ENCODE data around the gene KDM2B. TPM values are rescaled to one million over a fixed set of nuclear protein-coding genes. Genes with fewer than 3 reads are reported as not detected.
A peak's percentile ranks its signal among the peaks of the same experiment; 100 is the strongest.

Gene KDM2B
- total and polyA plus RNA-seq, 2 donors (not counting 3 experiments of a cell fraction or from before 2014, with no cell fraction given), result 26.8 to 37.3 TPM

DNA sequence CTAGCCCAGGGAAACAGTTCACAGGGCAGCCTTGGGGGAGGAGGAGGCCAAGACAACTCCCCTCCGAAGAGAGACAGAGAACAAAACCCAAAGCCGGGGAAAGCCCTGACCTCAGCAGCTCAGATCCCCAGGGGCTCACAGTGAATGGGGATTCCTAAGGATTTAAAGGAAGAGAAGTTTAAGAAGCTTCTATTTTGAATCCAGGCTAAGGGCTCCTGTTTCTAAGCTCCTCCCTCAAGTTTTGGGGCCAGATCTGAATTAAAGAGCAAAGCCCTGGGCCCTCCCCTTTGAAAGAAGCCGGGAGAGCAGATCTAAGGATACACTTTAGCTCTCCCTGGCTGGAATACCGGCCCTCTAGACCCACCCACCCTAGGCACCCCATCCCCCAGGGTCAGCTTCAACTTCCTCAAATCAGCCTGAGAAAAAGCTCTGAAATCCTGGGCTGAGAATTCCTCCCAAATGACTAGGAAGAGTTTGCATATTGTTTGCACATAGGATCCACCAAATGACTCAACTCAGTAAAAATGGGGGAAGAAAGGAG is 3.9 kb downstream of the KDM2B start:
- Histone ChIP-seq H3K4me1 (ENCODE audit: control insufficient read depth, extremely low read depth, insufficient read depth, low read length) (peaks cover 20% of the 10 kb centered on the region), H3K4me3 (replicated peaks in 1 of 3; ENCODE audit: insufficient read depth in 1 of 3, low read depth in 1 of 3, low read length in 3 of 3) (no peak overlapping the region), H3K79me2 (ENCODE audit: control insufficient read depth, insufficient read depth, low read length) (no peaks in the 10 kb centered on the region), H3K9ac (replicated peaks; ENCODE audit: extremely low read depth, insufficient read depth, low read length) (no peak overlapping the region), H3K36me3 (ENCODE audit: control insufficient read depth in 2 of 2, extremely low read depth in 1 of 2, insufficient read depth in 2 of 2, low read length in 2 of 2) (peaks cover 0 to 4% of the 10 kb centered on the region in 2 experiments), H3K27ac (ENCODE audit: insufficient read depth, low read depth, low read length) (no peak overlapping the region), H3K27me3 (ENCODE audit: control insufficient read depth in 2 of 2, insufficient read depth in 2 of 2, low read length in 2 of 2) (no peaks in the 10 kb centered on the region), H3K9me1 (replicated peaks; ENCODE audit: control insufficient read depth, extremely low read depth, insufficient read depth, low read length) (no peaks in the 10 kb centered on the region), H4K20me1 (replicated peaks; ENCODE audit: control insufficient read depth, extremely low read depth, insufficient read depth, low read length) (no peaks in the 10 kb centered on the region), H3K9me3 (replicated peaks; ENCODE audit: control insufficient read depth, insufficient read depth, low read length) (no peaks in the 10 kb centered on the region), H3K4me2 (ENCODE audit: insufficient read depth, low read length) (no peak overlapping the region), H2AFZ (ENCODE audit: low read depth, low read length) (no peak overlapping the region)
- ChIA-PET CTCF (interaction anchor here (1.2 to 4.3 kb wide), 3 partner anchors 15 to 92 kb away, joined by 4 to 24 read pairs (median 9); no protein-coding TSS in a partner anchor), POLR2A (interaction anchor here (0.6 kb wide), 1 partner anchor 12 kb away, joined by 3 read pairs; no protein-coding TSS in a partner anchor)
- intact Hi-C loops (cut with micrococcal nuclease), result no loop called here
- TF ChIP-seq GATA2 (IDR thresholded peaks at IDR 0.05; ENCODE audit: insufficient read depth, insufficient read length, low read depth, low read length) (no peak), EZH2 (IDR thresholded peaks at IDR 0.05; ENCODE audit: borderline replicate concordance, low read depth, low read length, severe bottlenecking) (no peak), FOS (IDR thresholded peaks at IDR 0.05; ENCODE audit: borderline replicate concordance, insufficient read depth, low read length) (no peak), CTCF (IDR thresholded peaks at IDR 0.05; ENCODE audit: extremely low read depth in 1 of 2, insufficient read depth in 1 of 2, low read depth in 1 of 2, low read length in 2 of 2) (no peak), POLR2AphosphoS5 (IDR thresholded peaks at IDR 0.05; ENCODE audit: insufficient read depth, low read depth, low read length) (no peak), MYC (IDR thresholded peaks at IDR 0.05; ENCODE audit: low read depth, low read length) (no peak), JUN (IDR thresholded peaks at IDR 0.05; ENCODE audit: borderline replicate concordance, insufficient read depth, insufficient read length, low read depth) (no peak), POLR2A (IDR thresholded peaks at IDR 0.05; ENCODE audit: low read depth, low read length) (no peak)
- TF ChIP-seq, protein P1, sequence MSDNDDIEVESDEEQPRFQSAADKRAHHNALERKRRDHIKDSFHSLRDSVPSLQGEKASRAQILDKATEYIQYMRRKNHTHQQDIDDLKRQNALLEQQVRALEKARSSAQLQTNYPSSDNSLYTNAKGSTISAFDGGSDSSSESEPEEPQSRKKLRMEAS (IDR thresholded peaks at IDR 0.05; ENCODE audit: insufficient read depth, insufficient read length), result no peak
- no TSS peak for BruUV-seq (replicated peaks)
- FAIRE-seq (peak; percentile 65), DNase-seq (ENCODE audit: low read depth, low spot score) (no peak)
- dilution Hi-C loops (cut with MboI; ENCODE audit: extremely low pct_ligation_motif_present, low sequenced_read_pairs), result no loop called here
